ENCODE measurements around the gene IL1R2. TPM values are rescaled to one million over a fixed set of nuclear protein-coding genes. Genes with fewer than 3 reads are reported as not detected.
A peak's percentile ranks its signal among the peaks of the same experiment; 100 is the strongest.

Gene IL1R2
- total and polyA plus RNA-seq, 2 of the 13 experiments (the other 11 are each of a cell fraction or from before 2014, with no cell fraction given), result 3.6 to 7.3 TPM

- TF ChIP-seq GRHL1 (CRISPR knock-in tag; conservative IDR thresholded peaks at IDR 0.05) (no peak), ZNF318 (CRISPR knock-in tag; IDR thresholded peaks at IDR 0.05) (no peak), PCBP2 (optimal IDR thresholded peaks at IDR 0.05; ENCODE audit: low read depth, low read length, poor library complexity, severe bottlenecking) (no peak), TRIM24 (CRISPR knock-in tag; IDR thresholded peaks at IDR 0.05) (no peak), GMEB1 (CRISPR knock-in tag; IDR thresholded peaks at IDR 0.05; ENCODE audit: borderline replicate concordance) (no peak), ETV6 (CRISPR knock-in tag; conservative IDR thresholded peaks at IDR 0.05) (no peak), ZNF280D (CRISPR knock-in tag; IDR thresholded peaks at IDR 0.05) (no peak; the same call in none of the 2 replicates), ZSCAN29 (CRISPR knock-in tag; conservative IDR thresholded peaks at IDR 0.05) (0 out of 2 replicates have a peak, but pooled peaks have one; percentile 41), ZNF20 (CRISPR knock-in tag; IDR thresholded peaks at IDR 0.05) (no peak), ZNF619 (CRISPR knock-in tag; IDR thresholded peaks at IDR 0.05) (no peak), ARNT (IDR thresholded peaks at IDR 0.05) (no peak), ETV5 (CRISPR knock-in tag; IDR thresholded peaks at IDR 0.05; ENCODE audit: borderline replicate concordance) (no peak; the same call in 1 of the 2 replicates), ZNF850 (CRISPR knock-in tag; conservative IDR thresholded peaks at IDR 0.05) (no peak)
Measured at GRCh38 chr2:101998896-101999789, 7.4 kb downstream of the IL1R2 start (continued).
